Stimulated activated CD8-positive, alpha-beta memory T cell treated with anti-CD3 and anti-CD28 coated beads, Interleukin-7, amount 100 ng/mL, for 1 hour (primary cell): ENCODE results near the gene TAS1R2.

Experiments
- DNase-seq, 2 donors: peaks; one replicate each; pipeline ENCODE4 v3.0.0-alpha.2; 2020; ENCODE audit warnings: low read depth in 2 of 2

Gene TAS1R2

GRCh38 chr1:18802231-18802630 is 57.2 kb downstream of the TAS1R2 start:
- DNase-seq = no peak

- DNase-seq = no peak
These were observed 59.2 kb downstream of the TAS1R2 start for GRCh38 chr1:18800258-18800657.

GRCh38 chr1:18799454-18799853 is 60.0 kb downstream of the TAS1R2 start:
- no peak for DNase-seq

GRCh38 chr1:18798946-18799345 is 60.5 kb downstream of the TAS1R2 start:
- no peak for DNase-seq

- DNase-seq = no peak
These were observed 60.9 kb downstream of the TAS1R2 start for GRCh38 chr1:18798533-18798932.

- no peak for DNase-seq
These were observed 62.5 kb downstream of the TAS1R2 start for GRCh38 chr1:18796950-18797349.

GRCh38 chr1:18795002-18795689 is 64.3 kb downstream of the TAS1R2 start:
- DNase-seq = no peak

GRCh38 chr1:18794561-18794960 is 64.9 kb downstream of the TAS1R2 start:
- no peak for DNase-seq

GRCh38 chr1:18794051-18794450 is 65.4 kb downstream of the TAS1R2 start:
- DNase-seq = no peak

- no peak for DNase-seq
These were observed 66.3 kb downstream of the TAS1R2 start for GRCh38 chr1:18793164-18793563.

- no peak for DNase-seq
These were observed 66.7 kb downstream of the TAS1R2 start for GRCh38 chr1:18792747-18793146.
